T-cell (primary cell): ENCODE results near the gene METRN. TPM values are rescaled to one million over a fixed set of nuclear protein-coding genes. Genes with fewer than 3 reads are reported as not detected.

Source experiments
- ATAC-seq, 4 experiments: fragments of 200-7000 bp in 3 of 4; fragments of 150-1000 bp in 1 of 4; cut with Tn5 transposase; replicated peaks in 1 of 4; 1 replicate in 3 of 4; 2 replicates in 1 of 4; pipeline ENCODE4 v1.10.0; 2021; ENCODE audit warnings: moderate library complexity in 3 of 4, mild to moderate bottlenecking in 2 of 4, moderate number of reproducible peaks in 1 of 4
- CTCF ChIA-PET, 2 donors: fragments of 300-600 bp; sonication (Branson Sonifier 250); formaldehyde crosslinking; loops; one replicate each; lab custom pipeline; 2022; ENCODE audit warnings: antibody characterized with exemption in 2 of 2; lab: Charles Lee
- POLR2A ChIA-PET, 2 donors: fragments of 300-600 bp; sonication (Branson Sonifier 250); formaldehyde crosslinking; loops; one replicate each; lab custom pipeline; 2022; ENCODE audit warnings: antibody characterized with exemption in 2 of 2; lab: Charles Lee
- DNase-seq, 35 experiments: peaks; one replicate each; pipeline versions ENCODE4 v3.0.0 to v3.0.0-alpha.2; 2013 to 2023
- H3K27ac ChIP-seq: one replicate; pipeline ENCODE4 v1.5.1; 2013; ENCODE audit warnings: low read length
- H3K27me3 ChIP-seq, 2 experiments: replicated peaks in 1 of 2; 1 replicate in 1 of 2; 2 replicates in 1 of 2; pipeline versions ENCODE4 v1.6.1 to v1.7.0; 2013; ENCODE audit warnings: low read length in 1 of 2, mixed read lengths in 1 of 2; ENCODE audit not compliant: control insufficient read depth in 2 of 2, insufficient read depth in 2 of 2; ENCODE audit errors: extremely low read depth in 1 of 2
- H3K36me3 ChIP-seq, 2 donors: 1 replicate in 1 of 2; 2 replicates in 1 of 2; pipeline versions ENCODE4 v1.6.1 to v1.7.0; 2013; ENCODE audit warnings: low read length in 1 of 2; ENCODE audit not compliant: control insufficient read depth in 2 of 2, insufficient read depth in 1 of 2; ENCODE audit errors: extremely low read depth in 1 of 2
- H3K4me1 ChIP-seq, 2 experiments: 1 replicate in 1 of 2; 2 replicates in 1 of 2; pipeline versions ENCODE4 v1.6.1 to v1.7.0; 2013; ENCODE audit warnings: low read length in 2 of 2, mixed read lengths in 1 of 2; ENCODE audit not compliant: insufficient read depth in 2 of 2, control insufficient read depth in 1 of 2; ENCODE audit errors: extremely low read depth in 1 of 2
- H3K4me3 ChIP-seq, 2 donors: 1 replicate in 1 of 2; 2 replicates in 1 of 2; pipeline versions ENCODE4 v1.5.1 to v1.7.0; 2013; ENCODE audit warnings: mild to moderate bottlenecking in 2 of 2, low read length in 1 of 2, moderate library complexity in 1 of 2; ENCODE audit not compliant: control insufficient read depth in 1 of 2; ENCODE audit errors: extremely low read depth in 1 of 2
- H3K9me3 ChIP-seq: 2 replicates; pipeline ENCODE4 v1.7.0; 2013
- H3K27ac Mint-ChIP-seq, 2 donors: one replicate each; pipeline ENCODE4 v1.8.0; 2020 to 2021; ENCODE audit warnings: mild to moderate bottlenecking in 2 of 2, mixed read lengths in 2 of 2
- H3K27me3 Mint-ChIP-seq, 2 donors: one replicate each; pipeline ENCODE4 v1.8.0; 2021 to 2022; ENCODE audit warnings: mixed read lengths in 2 of 2
- H3K36me3 Mint-ChIP-seq: one replicate; pipeline ENCODE4 v1.8.0; 2021; ENCODE audit warnings: mixed read lengths
- H3K4me1 Mint-ChIP-seq, 3 donors: one replicate each; pipeline ENCODE4 v1.8.0; 2020 to 2022; ENCODE audit warnings: mixed read lengths in 3 of 3, mild to moderate bottlenecking in 1 of 3
- H3K4me3 Mint-ChIP-seq, 3 donors: one replicate each; pipeline ENCODE4 v1.8.0; 2020 to 2022; ENCODE audit warnings: mild to moderate bottlenecking in 3 of 3, mixed read lengths in 3 of 3, moderate library complexity in 3 of 3
- H3K9me3 Mint-ChIP-seq, 3 donors: one replicate each; pipeline ENCODE4 v1.8.0; 2020 to 2022; ENCODE audit warnings: mixed read lengths in 3 of 3
- WGBS: methylation state at CpG from one replicate; pipeline ENCODE4 v1.1.5; 2013; ENCODE audit warnings: missing lambda C conversion rate; ENCODE audit not compliant: insufficient coverage; 5-methylcytosine and 5-hydroxymethylcytosine counted together
- total RNA-seq, 35 experiments: library from RNA in 6 of 35; stranded (reverse) in 6 of 35; fragments of 120-200 nt in 1 of 35; gene quantifications; one replicate each; pipeline versions ENCODE4 v1.2.1 to v1.2.4 and lab custom pipeline; 2013 to 2026

Gene METRN
- total RNA-seq, 5 donors from 2014 or later (not counting 1 experiment from before 2014, with no cell fraction given): 4.2 to 18.2 (median 12.0) TPM

GRCh38 chr16:680625-680945 is 34.3 kb upstream of the METRN start:
- CTCF ChIA-PET: interaction anchor here in 1 of 2 donors (0.6 kb wide), 1 partner anchor 700 kb away, joined by 5 read pairs; no protein-coding TSS in a partner anchor
- no peak for ATAC-seq
- under 1% methylated on average over 37 of the region's 38 CpGs for WGBS
- peaks cover 0 to 15% of the 10 kb centered on the region in 2 experiments for H3K27me3 ChIP-seq
- peaks cover 12 to 42% (median 40%) of the 10 kb centered on the region in 3 donors for H3K4me1 Mint-ChIP-seq
- peaks cover 2 to 76% of the 10 kb centered on the region in 2 experiments for H3K4me1 ChIP-seq
- POLR2A ChIA-PET: interaction anchor here in 1 of 2 donors (0.6 kb wide), 1 partner anchor 17 kb away, joined by 3 read pairs; no protein-coding TSS in a partner anchor
- peak overlapping the region; percentile 35 for H3K27ac ChIP-seq
- H3K36me3 ChIP-seq: peaks cover 5 to 20% of the 10 kb centered on the region in 2 donors
- H3K9me3 ChIP-seq: no peaks in the 10 kb centered on the region
- H3K27ac Mint-ChIP-seq: peak overlapping the region; percentile 16 to 39
- H3K36me3 Mint-ChIP-seq: peaks cover 4% of the 10 kb centered on the region
- no peaks in the 10 kb centered on the region for H3K27me3 Mint-ChIP-seq
- no peak for DNase-seq
- H3K4me3 ChIP-seq: peak overlapping the region; percentile 58 to 80
- no peaks in the 10 kb centered on the region for H3K9me3 Mint-ChIP-seq
- peak overlapping the region; percentile 68 to 77 (median 71) for H3K4me3 Mint-ChIP-seq

- H3K4me1 ChIP-seq: peaks cover 2 to 76% of the 10 kb centered on the region in 2 experiments
- Mint-ChIP-seq H3K36me3 (peaks cover 4% of the 10 kb centered on the region), H3K27me3 (no peaks in the 10 kb centered on the region), H3K4me1 (peaks cover 15 to 47% (median 41%) of the 10 kb centered on the region in 3 donors), H3K9me3 (no peaks in the 10 kb centered on the region), H3K27ac (peak overlapping the region; percentile 57 to 69), H3K4me3 (peak overlapping the region; percentile 68 to 77 (median 71))
- CTCF ChIA-PET: interaction anchor here in 1 of 2 donors (0.6 kb wide), 1 partner anchor 699 kb away, joined by 5 read pairs; no protein-coding TSS in a partner anchor
- 44% methylated on average over 34 of the region's 44 CpGs for WGBS
- peak overlapping the region; percentile 58 to 80 for H3K4me3 ChIP-seq
- DNase-seq: peak in 1 of 35 experiments; percentile 34
- H3K27me3 ChIP-seq: peaks cover 0 to 14% of the 10 kb centered on the region in 2 experiments
- peaks cover 5 to 20% of the 10 kb centered on the region in 2 donors for H3K36me3 ChIP-seq
- ATAC-seq: no peak
- POLR2A ChIA-PET: interaction anchor here in 1 of 2 donors (0.6 kb wide), 1 partner anchor 18 kb away, joined by 3 read pairs; no protein-coding TSS in a partner anchor
- no peaks in the 10 kb centered on the region for H3K9me3 ChIP-seq
- H3K27ac ChIP-seq: peak overlapping the region; percentile 35
These were observed 33.8 kb upstream of the METRN start for GRCh38 chr16:680967-681745.

GRCh38 chr16:681746-682427 is 33.0 kb upstream of the METRN start:
- peaks cover 5 to 26% of the 10 kb centered on the region in 2 donors for H3K36me3 ChIP-seq
- H3K4me3 ChIP-seq: no peak overlapping the region
- H3K4me3 Mint-ChIP-seq: peak overlapping the region; percentile 68 to 77 (median 71)
- peaks cover 2 to 73% of the 10 kb centered on the region in 2 experiments for H3K4me1 ChIP-seq
- POLR2A ChIA-PET: no interaction called here
- no peaks in the 10 kb centered on the region for H3K27me3 Mint-ChIP-seq
- 81% methylated on average over 20 of the region's 28 CpGs for WGBS
- CTCF ChIA-PET: no interaction called here
- H3K36me3 Mint-ChIP-seq: peaks cover 4% of the 10 kb centered on the region
- H3K9me3 Mint-ChIP-seq: no peaks in the 10 kb centered on the region
- H3K4me1 Mint-ChIP-seq: peaks cover 17 to 45% (median 38%) of the 10 kb centered on the region in 3 donors
- ATAC-seq: no peak
- H3K27me3 ChIP-seq: peaks cover 0 to 6% of the 10 kb centered on the region in 2 experiments
- no peaks in the 10 kb centered on the region for H3K9me3 ChIP-seq
- H3K27ac ChIP-seq: no peak overlapping the region
- DNase-seq: no peak
- H3K27ac Mint-ChIP-seq: peak overlapping the region; percentile 57 to 69

GRCh38 chr16:682493-683395 is 32.2 kb upstream of the METRN start:
- Mint-ChIP-seq H3K36me3 (peaks cover 4% of the 10 kb centered on the region), H3K4me3 (peak overlapping the region; percentile 68 to 77 (median 71)), H3K27ac (peak overlapping the region; percentile 66), H3K27me3 (no peaks in the 10 kb centered on the region), H3K4me1 (peaks cover 17 to 42% (median 36%) of the 10 kb centered on the region in 3 donors), H3K9me3 (no peaks in the 10 kb centered on the region)
- H3K27ac ChIP-seq: no peak overlapping the region
- H3K4me1 ChIP-seq: peaks cover 2 to 65% of the 10 kb centered on the region in 2 experiments
- 90% methylated on average over 27 of the region's 36 CpGs for WGBS
- ATAC-seq: no peak
- H3K9me3 ChIP-seq: no peaks in the 10 kb centered on the region
- H3K36me3 ChIP-seq: peaks cover 8 to 28% of the 10 kb centered on the region in 2 donors
- POLR2A ChIA-PET: no interaction called here
- DNase-seq: peak in 1 of 35 experiments; percentile 34
- CTCF ChIA-PET: no interaction called here
- no peaks in the 10 kb centered on the region for H3K27me3 ChIP-seq
- H3K4me3 ChIP-seq: no peak overlapping the region

GRCh38 chr16:683396-684070 is 31.4 kb upstream of the METRN start:
- Mint-ChIP-seq H3K9me3 (no peaks in the 10 kb centered on the region), H3K36me3 (peaks cover 4% of the 10 kb centered on the region), H3K4me3 (peak overlapping the region; percentile 68 to 77 (median 71)), H3K27ac (peak overlapping the region; percentile 65 to 66), H3K27me3 (no peaks in the 10 kb centered on the region), H3K4me1 (peaks cover 17 to 42% (median 36%) of the 10 kb centered on the region in 3 donors)
- Histone ChIP-seq H3K36me3 (peaks cover 8 to 28% of the 10 kb centered on the region in 2 donors), H3K4me3 (peak overlapping the region; percentile 22 to 48), H3K9me3 (no peaks in the 10 kb centered on the region), H3K4me1 (peaks cover 2 to 66% of the 10 kb centered on the region in 2 experiments), H3K27me3 (no peaks in the 10 kb centered on the region), H3K27ac (no peak overlapping the region)
- DNase-seq: no peak
- CTCF ChIA-PET: no interaction called here
- WGBS: 22% methylated on average over 56 of the region's 57 CpGs
- POLR2A ChIA-PET: no interaction called here
- ATAC-seq: no peak
